ENCODE measurements around the gene RPP21. TPM values are rescaled to one million over a fixed set of nuclear protein-coding genes. Genes with fewer than 3 reads are reported as not detected.

RPP21 gene
- total and polyA plus RNA-seq, 5 donors, result 15.7 to 70.9 (median 27.4) TPM

- intact Hi-C loops (cut with DNase I), result no loop called here
- Histone ChIP-seq H3K4me3 (ENCODE audit: low read length) (no peak overlapping the region), H3K27ac (ENCODE audit: low read length) (no peak overlapping the region), H3K27me3 (ENCODE audit: control insufficient read depth, insufficient read depth) (no peaks in the 10 kb centered on the region), H3K9me3 (ENCODE audit: control insufficient read depth, low read length) (no peaks in the 10 kb centered on the region), H3K4me1 (ENCODE audit: control insufficient read depth, insufficient read depth, low read length) (no peaks in the 10 kb centered on the region)
- WGBS, result 42% methylated on average over 3 of the region's 3 CpGs
- DNase-seq, result no peak
- no peak for ATAC-seq
These were observed 41.2 kb downstream of the RPP21 start for GRCh38 chr6:30386166-30386565.

- no peaks in the 10 kb centered on the region for H3K4me1 ChIP-seq (ENCODE audit: control insufficient read depth, insufficient read depth, low read length)
- ATAC-seq (no peak), DNase-seq (no peak)
- 60% methylated on average over 3 of the region's 3 CpGs for WGBS
- intact Hi-C loops (cut with DNase I), result loop anchor here in 1 of 4 donors (10.0 kb wide), 1 partner anchor 166 kb away; no protein-coding TSS in a partner anchor
- H3K27me3 ChIP-seq (ENCODE audit: control insufficient read depth, insufficient read depth), result peaks cover 2% of the 10 kb centered on the region
- H3K4me3 ChIP-seq (ENCODE audit: low read length), result no peak overlapping the region
- no peak overlapping the region for H3K27ac ChIP-seq (ENCODE audit: low read length)
- H3K9me3 ChIP-seq (ENCODE audit: control insufficient read depth, low read length), result no peaks in the 10 kb centered on the region
These were observed 46.3 kb downstream of the RPP21 start for GRCh38 chr6:30391240-30391639.

GRCh38 chr6:30394139-30394538, 49.2 kb downstream of the RPP21 start:
- Histone ChIP-seq H3K27me3 (ENCODE audit: control insufficient read depth, insufficient read depth) (peaks cover 3% of the 10 kb centered on the region), H3K4me1 (ENCODE audit: control insufficient read depth, insufficient read depth, low read length) (no peaks in the 10 kb centered on the region), H3K9me3 (ENCODE audit: control insufficient read depth, low read length) (no peaks in the 10 kb centered on the region), H3K4me3 (ENCODE audit: low read length) (no peak overlapping the region), H3K27ac (ENCODE audit: low read length) (no peak overlapping the region)
- DNase-seq, result no peak
- WGBS, result 50% methylated on average over 5 of the region's 5 CpGs
- intact Hi-C loops (cut with DNase I), result loop anchor here in 1 of 4 donors (10.0 kb wide), 1 partner anchor 169 kb away; no protein-coding TSS in a partner anchor
- no peak for ATAC-seq

Other genes starting within 250 kb of the RPP21 start
- not detected for gene TRIM31, start 232.1 kb upstream of the RPP21 start, total RNA-seq
- gene TRIM31, start 232.1 kb upstream of the RPP21 start, polyA plus RNA-seq, result not detected
- not detected for gene TRIM40, start 209.0 kb upstream of the RPP21 start, total RNA-seq
- gene TRIM40, start 209.0 kb upstream of the RPP21 start, polyA plus RNA-seq, result not detected
- gene TRIM10, start 183.9 kb upstream of the RPP21 start, total RNA-seq, result not detected
- gene TRIM10, start 183.9 kb upstream of the RPP21 start, polyA plus RNA-seq, result not detected
- not detected for gene TRIM15, start 181.6 kb upstream of the RPP21 start, total RNA-seq
- not detected for gene TRIM15, start 181.6 kb upstream of the RPP21 start, polyA plus RNA-seq
- gene TRIM26, start 131.8 kb upstream of the RPP21 start, total RNA-seq, result 10 to 100 TPM; 19.9 to 27.1 (median 25.1) TPM
- gene TRIM26, start 131.8 kb upstream of the RPP21 start, polyA plus RNA-seq, result 19.6 TPM
- gene TRIM39, start 18.2 kb upstream of the RPP21 start, total RNA-seq, result 10 to 100 TPM in 3 of 4 donors, 1 to 10 TPM in 1; 9.6 to 12.1 (median 10.7) TPM
- 6.9 TPM for gene TRIM39, start 18.2 kb upstream of the RPP21 start, polyA plus RNA-seq
- 100 to 1,000 TPM; 180 to 230 (median 214) TPM for gene HLA-E, start 144.4 kb downstream of the RPP21 start, total RNA-seq
- gene HLA-E, start 144.4 kb downstream of the RPP21 start, polyA plus RNA-seq, result 227 TPM
- 10 to 100 TPM; 22.7 to 33.7 (median 24.8) TPM for gene GNL1, start 211.3 kb downstream of the RPP21 start, total RNA-seq
- 24.2 TPM for gene GNL1, start 211.3 kb downstream of the RPP21 start, polyA plus RNA-seq
- gene PRR3, start 212.1 kb downstream of the RPP21 start, total RNA-seq, result 1 to 10 TPM; 4.4 to 5.7 (median 4.9) TPM
- gene PRR3, start 212.1 kb downstream of the RPP21 start, polyA plus RNA-seq, result 4.2 TPM
- gene ABCF1, start 226.3 kb downstream of the RPP21 start, total RNA-seq, result 10 to 100 TPM; 36.7 to 40.7 (median 39.2) TPM
- 26.8 TPM for gene ABCF1, start 226.3 kb downstream of the RPP21 start, polyA plus RNA-seq